Loucy (cell line): ENCODE measurements around the gene TBRG1.

Experiments
- EZH2phosphoT487 ChIP-seq: fragments of 200-600 bp; IDR thresholded peaks from 2 replicates; pipeline ENCODE4 v1.6.1; 2018; ENCODE audit warnings: antibody characterized with exemption, mild to moderate bottlenecking, moderate library complexity, borderline replicate concordance
- TF ChIP-seq, protein P1 (sequence below): fragments of 200-600 bp; sonication (generic); conservative IDR thresholded peaks from 2 replicates; pipeline ENCODE4 v1.5.1; 2014; ENCODE audit warnings: mild to moderate bottlenecking, antibody characterized with exemption, low read length

DNA sequence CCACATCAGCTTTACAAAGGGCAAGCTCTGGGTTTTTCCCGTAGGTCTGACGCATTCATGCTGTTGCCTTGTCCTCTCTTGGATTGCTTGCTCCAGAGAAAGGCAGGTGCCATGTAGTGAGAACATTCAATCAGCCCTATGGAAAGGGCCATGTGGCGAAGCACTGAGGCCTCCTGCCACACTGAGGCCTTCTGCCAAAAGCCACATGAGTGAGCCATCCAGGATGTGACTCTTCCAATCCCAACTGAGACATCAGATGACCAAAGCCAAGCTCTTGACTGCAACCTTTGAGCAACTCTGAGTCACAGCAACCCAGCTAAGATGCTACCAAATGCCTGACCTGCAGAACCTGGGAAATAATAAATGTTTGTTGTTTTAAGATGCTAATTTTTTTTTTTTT is 20.5 kb upstream of the TBRG1 start:
- TF ChIP-seq, protein P1, sequence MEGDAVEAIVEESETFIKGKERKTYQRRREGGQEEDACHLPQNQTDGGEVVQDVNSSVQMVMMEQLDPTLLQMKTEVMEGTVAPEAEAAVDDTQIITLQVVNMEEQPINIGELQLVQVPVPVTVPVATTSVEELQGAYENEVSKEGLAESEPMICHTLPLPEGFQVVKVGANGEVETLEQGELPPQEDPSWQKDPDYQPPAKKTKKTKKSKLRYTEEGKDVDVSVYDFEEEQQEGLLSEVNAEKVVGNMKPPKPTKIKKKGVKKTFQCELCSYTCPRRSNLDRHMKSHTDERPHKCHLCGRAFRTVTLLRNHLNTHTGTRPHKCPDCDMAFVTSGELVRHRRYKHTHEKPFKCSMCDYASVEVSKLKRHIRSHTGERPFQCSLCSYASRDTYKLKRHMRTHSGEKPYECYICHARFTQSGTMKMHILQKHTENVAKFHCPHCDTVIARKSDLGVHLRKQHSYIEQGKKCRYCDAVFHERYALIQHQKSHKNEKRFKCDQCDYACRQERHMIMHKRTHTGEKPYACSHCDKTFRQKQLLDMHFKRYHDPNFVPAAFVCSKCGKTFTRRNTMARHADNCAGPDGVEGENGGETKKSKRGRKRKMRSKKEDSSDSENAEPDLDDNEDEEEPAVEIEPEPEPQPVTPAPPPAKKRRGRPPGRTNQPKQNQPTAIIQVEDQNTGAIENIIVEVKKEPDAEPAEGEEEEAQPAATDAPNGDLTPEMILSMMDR, result no peak
- no peak for TF ChIP-seq EZH2phosphoT487
